DND-41 (cell line): ENCODE results near the gene PTPRN2.

ENCODE experiments used
- ATAC-seq: fragments of 200-7000 bp; cut with Tn5 transposase; 3 replicates; pipeline ENCODE4 v1.9.1; 2021; ENCODE audit warnings: low read depth; ENCODE audit not compliant: insufficient read depth
- DNase-seq: peaks from one replicate; pipeline ENCODE4 v3.0.0-alpha.2; 2020
- H2AFZ ChIP-seq: 2 replicates; pipeline ENCODE4 v1.6.0; 2012; ENCODE audit warnings: low read depth, low read length
- H3K27ac ChIP-seq: 2 replicates; pipeline ENCODE4 v1.5.1; 2012; ENCODE audit warnings: low read length, inconsistent platforms
- H3K27me3 ChIP-seq: fragments of 200-600 bp; sonication (generic); 2 replicates; pipeline ENCODE4 v1.6.0; 2012; ENCODE audit warnings: low read length, mild to moderate bottlenecking, inconsistent platforms; ENCODE audit not compliant: insufficient read depth, poor library complexity
- H3K36me3 ChIP-seq: 2 replicates; pipeline ENCODE4 v1.5.1; 2012; ENCODE audit warnings: low read length, inconsistent platforms; ENCODE audit not compliant: insufficient read depth
- H3K4me1 ChIP-seq: 2 replicates; pipeline ENCODE4 v1.5.1; 2012; ENCODE audit warnings: mild to moderate bottlenecking, low read length; ENCODE audit not compliant: insufficient read depth
- H3K4me2 ChIP-seq: 2 replicates; pipeline ENCODE4 v1.6.0; 2012; ENCODE audit warnings: mild to moderate bottlenecking, moderate library complexity, low read length, inconsistent platforms; ENCODE audit not compliant: insufficient read depth
- H3K4me3 ChIP-seq, 2 experiments: fragments of 200-600 bp in 1 of 2; shearing (Covaris generic) in 1 of 2; 2 replicates each; pipeline ENCODE4 v1.5.1; 2012 to 2016; ENCODE audit warnings: inconsistent platforms in 2 of 2, low read length in 2 of 2, mild to moderate bottlenecking in 2 of 2, low read depth in 1 of 2, moderate library complexity in 1 of 2
- H3K79me2 ChIP-seq: 2 replicates; pipeline ENCODE4 v1.6.0; 2012; ENCODE audit warnings: low read length, inconsistent platforms; ENCODE audit not compliant: insufficient read depth
- H3K9ac ChIP-seq: 2 replicates; pipeline ENCODE4 v1.6.0; 2012; ENCODE audit warnings: low read depth, mild to moderate bottlenecking, inconsistent platforms, low read length, moderate library complexity
- H3K9me3 ChIP-seq: 2 replicates; pipeline ENCODE4 v1.5.1; 2012; ENCODE audit warnings: low read length, moderate library complexity, mild to moderate bottlenecking, inconsistent platforms; ENCODE audit not compliant: insufficient read depth, severe bottlenecking
- H4K20me1 ChIP-seq: 2 replicates; pipeline ENCODE4 v1.6.0; 2012; ENCODE audit warnings: low read length; ENCODE audit not compliant: insufficient read depth
- EZH2 ChIP-seq: IDR thresholded peaks from 3 replicates; pipeline ENCODE4 v1.6.1; 2012; ENCODE audit warnings: borderline replicate concordance, low read depth, mild to moderate bottlenecking, moderate library complexity, low read length, inconsistent platforms; ENCODE audit not compliant: severe bottlenecking
- TF ChIP-seq, protein P1 (sequence below): IDR thresholded peaks from 2 replicates; pipeline ENCODE4 v1.5.1; 2012; ENCODE audit warnings: borderline replicate concordance, low read length, moderate library complexity, mild to moderate bottlenecking; ENCODE audit not compliant: poor library complexity, severe bottlenecking; ENCODE audit errors: extremely low read depth

Gene PTPRN2

GRCh38 chr7:158409816-158410330 lies 177.8 kb downstream of the PTPRN2 start:
- TF ChIP-seq EZH2: no peak
- TF ChIP-seq, protein P1, sequence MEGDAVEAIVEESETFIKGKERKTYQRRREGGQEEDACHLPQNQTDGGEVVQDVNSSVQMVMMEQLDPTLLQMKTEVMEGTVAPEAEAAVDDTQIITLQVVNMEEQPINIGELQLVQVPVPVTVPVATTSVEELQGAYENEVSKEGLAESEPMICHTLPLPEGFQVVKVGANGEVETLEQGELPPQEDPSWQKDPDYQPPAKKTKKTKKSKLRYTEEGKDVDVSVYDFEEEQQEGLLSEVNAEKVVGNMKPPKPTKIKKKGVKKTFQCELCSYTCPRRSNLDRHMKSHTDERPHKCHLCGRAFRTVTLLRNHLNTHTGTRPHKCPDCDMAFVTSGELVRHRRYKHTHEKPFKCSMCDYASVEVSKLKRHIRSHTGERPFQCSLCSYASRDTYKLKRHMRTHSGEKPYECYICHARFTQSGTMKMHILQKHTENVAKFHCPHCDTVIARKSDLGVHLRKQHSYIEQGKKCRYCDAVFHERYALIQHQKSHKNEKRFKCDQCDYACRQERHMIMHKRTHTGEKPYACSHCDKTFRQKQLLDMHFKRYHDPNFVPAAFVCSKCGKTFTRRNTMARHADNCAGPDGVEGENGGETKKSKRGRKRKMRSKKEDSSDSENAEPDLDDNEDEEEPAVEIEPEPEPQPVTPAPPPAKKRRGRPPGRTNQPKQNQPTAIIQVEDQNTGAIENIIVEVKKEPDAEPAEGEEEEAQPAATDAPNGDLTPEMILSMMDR: no peak
- no peak overlapping the region for H3K4me2 ChIP-seq
- no peaks in the 10 kb centered on the region for H4K20me1 ChIP-seq
- ATAC-seq: no peak
- no peak overlapping the region for H3K27ac ChIP-seq
- H3K27me3 ChIP-seq: peaks cover 8% of the 10 kb centered on the region
- H3K4me1 ChIP-seq: no peaks in the 10 kb centered on the region
- no peak for DNase-seq
- no peak overlapping the region for H2AFZ ChIP-seq
- H3K9ac ChIP-seq: no peak overlapping the region
- H3K9me3 ChIP-seq: no peaks in the 10 kb centered on the region
- H3K79me2 ChIP-seq: no peaks in the 10 kb centered on the region
- no peak overlapping the region for H3K4me3 ChIP-seq
- H3K36me3 ChIP-seq: no peaks in the 10 kb centered on the region

- Histone ChIP-seq H3K36me3 (no peaks in the 10 kb centered on the region), H4K20me1 (no peaks in the 10 kb centered on the region), H3K4me2 (no peak overlapping the region), H2AFZ (no peak overlapping the region), H3K79me2 (no peaks in the 10 kb centered on the region), H3K9ac (no peak overlapping the region), H3K9me3 (no peaks in the 10 kb centered on the region), H3K4me1 (no peaks in the 10 kb centered on the region), H3K27me3 (peaks cover 8% of the 10 kb centered on the region), H3K4me3 (no peak overlapping the region), H3K27ac (no peak overlapping the region)
- TF ChIP-seq, protein P1: no peak
- no peak for TF ChIP-seq EZH2
- DNase-seq (no peak), ATAC-seq (no peak)
These were observed 178.5 kb downstream of the PTPRN2 start for GRCh38 chr7:158409120-158409519.

- H3K27me3 ChIP-seq: peaks cover 8% of the 10 kb centered on the region
- no peak overlapping the region for H3K4me3 ChIP-seq
- no peaks in the 10 kb centered on the region for H4K20me1 ChIP-seq
- H3K79me2 ChIP-seq: no peaks in the 10 kb centered on the region
- H3K9me3 ChIP-seq: no peaks in the 10 kb centered on the region
- H2AFZ ChIP-seq: no peak overlapping the region
- H3K36me3 ChIP-seq: no peaks in the 10 kb centered on the region
- H3K4me1 ChIP-seq: no peaks in the 10 kb centered on the region
- no peak overlapping the region for H3K4me2 ChIP-seq
- no peak for DNase-seq
- H3K9ac ChIP-seq: no peak overlapping the region
- no peak for ATAC-seq
- no peak overlapping the region for H3K27ac ChIP-seq
- TF ChIP-seq EZH2: no peak
- TF ChIP-seq, protein P1: no peak
These were observed 179.2 kb downstream of the PTPRN2 start for GRCh38 chr7:158408318-158408920.
